Parathyroid adenoma (tissue), 2 donors: ENCODE data around the gene AJUBA.
A peak's percentile ranks its signal among the peaks of the same experiment; 100 is the strongest.

Source experiments
- H2AFZ ChIP-seq: fragments of 300-600 bp; sonication (generic); one replicate; pipeline ENCODE4 v1.7.0; 2017; ENCODE audit warnings: antibody characterized with exemption, mild to moderate bottlenecking
- H3K27ac ChIP-seq: fragments of 300-600 bp; sonication (generic); one replicate; pipeline ENCODE4 v1.7.0; 2017
- H3K27me3 ChIP-seq: fragments of 300-600 bp; sonication (generic); one replicate; pipeline ENCODE4 v1.7.0; 2017; ENCODE audit warnings: low read length; ENCODE audit not compliant: control insufficient read depth, insufficient read depth
- H3K36me3 ChIP-seq: fragments of 300-600 bp; sonication (generic); one replicate; pipeline ENCODE4 v1.7.0; 2017; ENCODE audit warnings: low read length; ENCODE audit not compliant: control insufficient read depth, insufficient read depth
- H3K4me1 ChIP-seq: fragments of 300-600 bp; sonication (generic); one replicate; pipeline ENCODE4 v1.7.0; 2017; ENCODE audit warnings: control low read depth
- H3K4me2 ChIP-seq: fragments of 300-600 bp; sonication (generic); one replicate; pipeline ENCODE4 v1.7.0; 2017; ENCODE audit warnings: low read length
- H3K4me3 ChIP-seq: fragments of 300-600 bp; sonication (generic); one replicate; pipeline ENCODE4 v1.7.0; 2017; ENCODE audit warnings: low read depth, low read length
- H3K79me2 ChIP-seq: fragments of 300-600 bp; sonication (generic); one replicate; pipeline ENCODE4 v1.7.0; 2017; ENCODE audit warnings: control low read depth
- H3K9ac ChIP-seq: fragments of 300-600 bp; sonication (generic); one replicate; pipeline ENCODE4 v1.7.0; 2017; ENCODE audit warnings: mild to moderate bottlenecking
- H3K9me3 ChIP-seq: fragments of 300-600 bp; sonication (generic); one replicate; pipeline ENCODE4 v1.7.0; 2017; ENCODE audit warnings: low read length; ENCODE audit not compliant: control insufficient read depth
- TF ChIP-seq, protein P1 (sequence below): fragments of 300-600 bp; sonication (generic); IDR thresholded peaks from one replicate; pipeline ENCODE4 v1.7.0; 2017; ENCODE audit warnings: antibody characterized with exemption, mild to moderate bottlenecking
- donor health status: primary hyperparathyroidism.

The AJUBA gene

DNA sequence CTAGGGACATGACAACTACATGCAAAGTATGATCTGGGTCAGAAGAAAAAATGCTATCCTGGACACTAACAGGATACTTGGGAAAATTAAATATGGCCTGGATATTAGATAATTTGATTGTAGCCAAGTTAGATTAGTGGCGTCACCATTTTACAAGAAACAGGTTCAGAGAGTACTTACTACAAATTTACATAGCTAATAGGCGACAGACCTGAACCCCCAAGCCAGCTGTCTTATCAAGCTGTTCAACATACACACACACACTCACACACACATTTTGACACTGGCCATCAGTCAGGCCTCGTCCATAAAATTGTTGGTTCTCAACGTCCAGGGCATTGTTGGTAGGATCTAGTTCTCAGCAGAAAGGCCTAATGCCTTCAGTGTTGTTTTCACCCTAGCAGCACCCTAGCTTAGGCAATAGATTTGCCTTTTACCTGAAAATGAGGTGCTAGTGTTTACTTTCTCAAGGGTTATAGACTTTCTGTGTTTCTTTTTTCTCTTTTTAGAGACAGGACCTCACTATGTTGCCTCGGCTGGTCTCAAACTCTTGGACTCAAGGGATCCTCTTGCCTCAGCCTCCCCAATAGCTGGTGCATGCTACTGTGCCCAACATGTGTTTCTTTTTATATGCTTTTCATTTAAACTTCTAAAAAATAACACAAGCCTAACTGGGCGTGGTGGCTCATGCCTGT lies 30.9 kb upstream of the AJUBA start:
- TF ChIP-seq, protein P1, sequence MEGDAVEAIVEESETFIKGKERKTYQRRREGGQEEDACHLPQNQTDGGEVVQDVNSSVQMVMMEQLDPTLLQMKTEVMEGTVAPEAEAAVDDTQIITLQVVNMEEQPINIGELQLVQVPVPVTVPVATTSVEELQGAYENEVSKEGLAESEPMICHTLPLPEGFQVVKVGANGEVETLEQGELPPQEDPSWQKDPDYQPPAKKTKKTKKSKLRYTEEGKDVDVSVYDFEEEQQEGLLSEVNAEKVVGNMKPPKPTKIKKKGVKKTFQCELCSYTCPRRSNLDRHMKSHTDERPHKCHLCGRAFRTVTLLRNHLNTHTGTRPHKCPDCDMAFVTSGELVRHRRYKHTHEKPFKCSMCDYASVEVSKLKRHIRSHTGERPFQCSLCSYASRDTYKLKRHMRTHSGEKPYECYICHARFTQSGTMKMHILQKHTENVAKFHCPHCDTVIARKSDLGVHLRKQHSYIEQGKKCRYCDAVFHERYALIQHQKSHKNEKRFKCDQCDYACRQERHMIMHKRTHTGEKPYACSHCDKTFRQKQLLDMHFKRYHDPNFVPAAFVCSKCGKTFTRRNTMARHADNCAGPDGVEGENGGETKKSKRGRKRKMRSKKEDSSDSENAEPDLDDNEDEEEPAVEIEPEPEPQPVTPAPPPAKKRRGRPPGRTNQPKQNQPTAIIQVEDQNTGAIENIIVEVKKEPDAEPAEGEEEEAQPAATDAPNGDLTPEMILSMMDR = no peak

DNA sequence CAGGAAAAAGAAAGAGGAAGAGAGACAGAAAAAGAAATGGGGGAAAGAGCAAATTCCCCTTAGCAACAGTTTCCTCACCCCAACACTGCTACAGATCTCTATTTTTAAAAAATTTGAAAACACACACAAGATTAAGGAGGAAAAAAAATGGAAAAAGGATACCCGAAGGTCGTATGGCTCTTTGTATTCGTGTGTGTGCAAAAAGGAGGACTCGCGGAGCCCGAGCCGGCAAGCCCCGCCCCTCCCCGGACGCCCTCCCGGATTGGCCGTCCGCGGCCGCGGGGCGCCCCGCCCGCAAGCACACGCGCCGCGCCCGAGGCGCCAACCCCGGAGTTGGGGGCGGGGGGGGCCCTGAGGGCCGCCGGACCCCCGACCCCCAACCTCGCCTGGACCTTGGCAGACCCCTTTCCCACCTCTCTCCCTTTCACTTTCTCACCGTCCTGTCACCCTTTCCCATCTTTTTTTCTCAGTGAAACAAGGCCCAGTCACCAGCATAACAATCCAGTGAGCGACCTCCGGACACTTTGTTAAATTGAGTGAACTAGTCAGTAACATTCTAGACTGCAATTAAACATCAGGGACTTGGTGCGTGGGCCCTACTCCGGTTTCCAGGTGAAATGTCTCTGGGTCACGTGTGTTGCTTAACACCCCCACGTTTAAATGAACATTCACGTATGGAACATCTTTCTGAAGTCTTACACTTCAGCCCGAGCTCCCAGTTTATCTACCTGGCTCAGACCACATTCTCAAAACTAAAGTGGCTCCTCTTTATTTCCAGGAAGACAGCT lies 27.8 kb upstream of the AJUBA start, which contains the start of gene C14orf93:
Gene C14orf93, minus strand, starts transcription at position 205 of the 788 bp plus-strand sequence. CDS start 11,120 bp downstream, outside the sequence.
- H3K4me1 ChIP-seq = peaks cover 13% of the 10 kb centered on the region
- TF ChIP-seq, protein P1 = no peak
- H3K4me2 ChIP-seq = peak within 1 kb of the TSS; percentile 70
- no peaks in the 10 kb centered on the region for H3K27me3 ChIP-seq
- no peaks in the 10 kb centered on the region for H3K79me2 ChIP-seq
- no peak within 1 kb of the TSS for H3K9ac ChIP-seq
- no peaks in the 10 kb centered on the region for H3K9me3 ChIP-seq
- peak within 1 kb of the TSS; percentile 62 for H3K4me3 ChIP-seq
- peak within 1 kb of the TSS; percentile 96 for H2AFZ ChIP-seq
- peak within 1 kb of the TSS; percentile 66 for H3K27ac ChIP-seq
- H3K36me3 ChIP-seq = no peaks in the 10 kb centered on the region

More for the DNA sequence above, 30.9 kb upstream of the AJUBA start:
- Histone ChIP-seq H2AFZ (no peak overlapping the region), H3K79me2 (no peaks in the 10 kb centered on the region), H3K9me3 (no peaks in the 10 kb centered on the region), H3K4me3 (no peak overlapping the region), H3K4me1 (peaks cover 3% of the 10 kb centered on the region), H3K9ac (no peak overlapping the region), H3K27me3 (no peaks in the 10 kb centered on the region), H3K36me3 (no peaks in the 10 kb centered on the region), H3K4me2 (no peak overlapping the region), H3K27ac (no peak overlapping the region)

DNA sequence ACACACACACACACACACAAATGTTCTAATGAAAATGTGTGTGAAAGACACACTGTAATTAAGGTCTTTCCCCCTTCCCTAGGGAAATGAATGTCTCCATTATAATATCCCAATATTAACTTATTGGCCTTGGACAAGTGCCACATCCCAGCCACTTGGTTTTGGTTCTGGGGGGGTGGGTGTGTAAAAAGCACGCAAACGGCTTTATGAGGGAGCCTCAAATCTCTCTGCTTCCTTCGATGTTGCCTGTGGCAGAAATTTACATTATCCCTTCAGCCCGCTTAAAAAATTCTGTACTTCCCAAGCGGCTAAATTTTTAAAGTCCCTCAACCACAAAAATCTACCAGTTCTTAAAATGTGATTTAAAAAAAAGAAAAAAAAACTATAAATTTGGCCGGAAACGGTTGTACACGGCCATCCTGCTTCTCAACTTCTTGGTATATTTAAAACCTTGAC lies 27.2 kb upstream of the AJUBA start:
- Histone ChIP-seq H3K4me1 (peaks cover 13% of the 10 kb centered on the region), H3K9me3 (no peaks in the 10 kb centered on the region), H3K36me3 (no peaks in the 10 kb centered on the region), H3K27ac (peak overlapping the region; percentile 66), H3K4me2 (peak overlapping the region; percentile 70), H3K4me3 (peak overlapping the region; percentile 62), H3K79me2 (no peaks in the 10 kb centered on the region), H2AFZ (peak overlapping the region; percentile 96), H3K9ac (no peak overlapping the region), H3K27me3 (no peaks in the 10 kb centered on the region)
- TF ChIP-seq, protein P1 = no peak

DNA sequence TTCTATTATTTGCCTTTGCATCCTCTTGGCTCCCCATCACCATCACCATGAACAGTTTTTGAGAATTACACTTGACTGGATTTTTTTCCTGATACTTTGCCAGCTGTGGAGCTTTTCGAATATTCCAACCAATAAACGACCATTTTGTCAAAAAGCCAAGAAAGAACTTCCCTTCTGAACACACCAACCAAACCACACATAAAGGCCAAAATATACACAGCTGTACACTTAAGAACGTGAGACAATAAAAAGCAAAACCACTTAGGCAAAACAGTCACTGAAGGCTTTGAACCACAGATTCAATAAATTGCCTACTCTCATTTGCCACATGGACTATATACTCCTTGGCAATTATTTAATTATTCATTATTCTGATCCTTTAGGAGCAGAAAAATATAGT lies 26.5 kb upstream of the AJUBA start:
- Histone ChIP-seq H3K4me3 (no peak overlapping the region), H3K9me3 (no peaks in the 10 kb centered on the region), H3K36me3 (no peaks in the 10 kb centered on the region), H3K4me2 (no peak overlapping the region), H3K9ac (no peak overlapping the region), H2AFZ (no peak overlapping the region), H3K27ac (no peak overlapping the region), H3K4me1 (peaks cover 13% of the 10 kb centered on the region), H3K27me3 (no peaks in the 10 kb centered on the region), H3K79me2 (no peaks in the 10 kb centered on the region)
- TF ChIP-seq, protein P1 = no peak
